ENCODE measurements around the gene CYP39A1.

GRCh38 chr6:46629691-46630090 lies 22.9 kb downstream of the CYP39A1 start:
- TF ChIP-seq, protein P1, sequence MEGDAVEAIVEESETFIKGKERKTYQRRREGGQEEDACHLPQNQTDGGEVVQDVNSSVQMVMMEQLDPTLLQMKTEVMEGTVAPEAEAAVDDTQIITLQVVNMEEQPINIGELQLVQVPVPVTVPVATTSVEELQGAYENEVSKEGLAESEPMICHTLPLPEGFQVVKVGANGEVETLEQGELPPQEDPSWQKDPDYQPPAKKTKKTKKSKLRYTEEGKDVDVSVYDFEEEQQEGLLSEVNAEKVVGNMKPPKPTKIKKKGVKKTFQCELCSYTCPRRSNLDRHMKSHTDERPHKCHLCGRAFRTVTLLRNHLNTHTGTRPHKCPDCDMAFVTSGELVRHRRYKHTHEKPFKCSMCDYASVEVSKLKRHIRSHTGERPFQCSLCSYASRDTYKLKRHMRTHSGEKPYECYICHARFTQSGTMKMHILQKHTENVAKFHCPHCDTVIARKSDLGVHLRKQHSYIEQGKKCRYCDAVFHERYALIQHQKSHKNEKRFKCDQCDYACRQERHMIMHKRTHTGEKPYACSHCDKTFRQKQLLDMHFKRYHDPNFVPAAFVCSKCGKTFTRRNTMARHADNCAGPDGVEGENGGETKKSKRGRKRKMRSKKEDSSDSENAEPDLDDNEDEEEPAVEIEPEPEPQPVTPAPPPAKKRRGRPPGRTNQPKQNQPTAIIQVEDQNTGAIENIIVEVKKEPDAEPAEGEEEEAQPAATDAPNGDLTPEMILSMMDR (IDR thresholded peaks at IDR 0.05) = no peak
- no peak for TF ChIP-seq POLR2A (IDR thresholded peaks at IDR 0.05)
